Adrenal gland (tissue), 5 donors: Measurements from ENCODE around the gene FGF14.

Experiments
- POLR2A ChIP-seq, 2 donors: fragments of 450-650 bp; IDR thresholded peaks; one replicate each; pipeline ENCODE4 v1.6.1; 2017; ENCODE audit warnings: antibody characterized with exemption in 2 of 2, mild to moderate bottlenecking in 2 of 2, moderate library complexity in 1 of 2
- TF ChIP-seq, protein P1 (sequence below), 6 experiments: fragments of 450-650 bp in 4 of 6; fragments of 200-600 bp in 2 of 6; sonication (generic) in 1 of 6; IDR thresholded peaks; 1 replicate in 5 of 6; 2 replicates in 1 of 6; pipeline versions ENCODE4 v1.5.1 to v1.8.0; 2016 to 2021; ENCODE audit warnings: antibody characterized with exemption in 6 of 6, mild to moderate bottlenecking in 2 of 6, moderate library complexity in 1 of 6
- donor health status: DM: no; HTN: no; CAD: no.

DNA sequence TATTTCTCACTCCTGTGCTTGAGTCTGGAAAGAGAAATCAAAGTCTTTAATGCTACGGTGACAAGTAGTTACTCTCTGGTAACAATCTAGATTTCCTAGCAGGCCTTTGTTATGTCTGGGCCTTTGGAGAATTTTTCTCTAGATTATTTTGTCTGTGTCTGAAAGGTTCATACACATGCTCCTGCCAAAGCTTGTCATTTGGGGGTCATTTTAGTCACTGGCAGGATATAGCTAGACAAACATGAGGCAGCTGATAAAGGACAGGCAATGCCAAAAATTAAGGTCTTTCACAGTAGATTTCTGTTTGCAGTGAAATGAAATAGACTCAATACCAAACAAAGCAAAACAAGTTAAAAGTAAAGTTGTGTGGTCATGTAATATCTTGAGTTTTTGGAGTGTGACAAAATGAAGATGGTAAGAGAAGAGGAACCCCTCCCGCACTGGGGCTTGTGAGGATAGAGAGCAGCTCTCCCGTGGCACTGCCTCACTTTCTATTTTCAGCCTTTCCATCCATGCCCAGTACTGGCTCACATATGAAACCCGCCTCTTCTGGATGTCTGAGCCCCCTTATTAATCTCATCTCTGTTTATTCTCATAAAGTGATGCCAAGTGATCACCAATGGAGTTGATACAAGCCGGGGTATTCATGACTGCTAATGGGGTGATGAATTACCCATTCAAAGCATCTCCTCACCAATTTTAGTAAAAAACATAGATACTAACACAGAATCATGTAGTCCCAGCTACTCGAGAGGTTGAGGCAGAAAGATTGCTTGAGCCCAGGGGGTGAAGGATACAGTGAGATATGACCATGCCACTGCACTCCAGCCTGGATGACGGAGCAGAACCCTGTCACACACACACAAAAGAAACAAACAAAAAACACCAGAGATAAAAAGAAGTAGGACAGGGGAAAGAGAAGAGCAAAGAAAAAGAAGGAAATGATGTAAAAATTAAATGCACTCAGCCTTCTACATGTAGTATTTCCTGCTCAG lies 389.3 kb downstream of the FGF14 start:
- TF ChIP-seq POLR2A (IDR thresholded peaks at IDR 0.05) = no peak
- TF ChIP-seq, protein P1, sequence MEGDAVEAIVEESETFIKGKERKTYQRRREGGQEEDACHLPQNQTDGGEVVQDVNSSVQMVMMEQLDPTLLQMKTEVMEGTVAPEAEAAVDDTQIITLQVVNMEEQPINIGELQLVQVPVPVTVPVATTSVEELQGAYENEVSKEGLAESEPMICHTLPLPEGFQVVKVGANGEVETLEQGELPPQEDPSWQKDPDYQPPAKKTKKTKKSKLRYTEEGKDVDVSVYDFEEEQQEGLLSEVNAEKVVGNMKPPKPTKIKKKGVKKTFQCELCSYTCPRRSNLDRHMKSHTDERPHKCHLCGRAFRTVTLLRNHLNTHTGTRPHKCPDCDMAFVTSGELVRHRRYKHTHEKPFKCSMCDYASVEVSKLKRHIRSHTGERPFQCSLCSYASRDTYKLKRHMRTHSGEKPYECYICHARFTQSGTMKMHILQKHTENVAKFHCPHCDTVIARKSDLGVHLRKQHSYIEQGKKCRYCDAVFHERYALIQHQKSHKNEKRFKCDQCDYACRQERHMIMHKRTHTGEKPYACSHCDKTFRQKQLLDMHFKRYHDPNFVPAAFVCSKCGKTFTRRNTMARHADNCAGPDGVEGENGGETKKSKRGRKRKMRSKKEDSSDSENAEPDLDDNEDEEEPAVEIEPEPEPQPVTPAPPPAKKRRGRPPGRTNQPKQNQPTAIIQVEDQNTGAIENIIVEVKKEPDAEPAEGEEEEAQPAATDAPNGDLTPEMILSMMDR (IDR thresholded peaks at IDR 0.05) = no peak
